ENCODE results near the gene MKRN2. TPM values are rescaled to one million over a fixed set of nuclear protein-coding genes. Genes with fewer than 3 reads are reported as not detected.

MKRN2 gene
- polyA plus RNA-seq, 3 donors: 18.2 to 30.9 (median 29.6) TPM

DNA sequence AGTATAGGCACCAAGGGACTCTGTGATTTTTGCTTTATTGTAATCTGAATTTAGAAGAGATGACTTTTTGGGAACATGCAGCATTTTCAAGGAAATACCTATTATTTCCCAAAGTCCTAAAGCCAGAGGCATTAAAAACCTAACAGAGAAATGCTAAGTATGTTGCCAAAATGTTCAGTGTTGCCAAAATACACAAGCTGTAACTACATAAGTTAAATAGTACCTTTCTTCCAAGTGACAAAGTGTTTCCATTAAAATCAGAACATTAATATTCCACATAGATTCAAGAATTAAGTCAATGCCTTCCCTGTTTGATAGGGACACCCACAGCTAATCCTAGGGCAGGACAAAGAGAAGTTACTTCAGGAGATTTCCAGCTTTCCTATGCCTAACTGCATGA, 42.0 kb downstream of the MKRN2 start:
- no peaks in the 10 kb centered on the region for H3K4me1 Mint-ChIP-seq
- peaks cover 15% of the 10 kb centered on the region for H3K79me2 ChIP-seq (ENCODE audit: insufficient read depth, low read length)
- no peaks in the 10 kb centered on the region for H3K4me1 ChIP-seq (ENCODE audit: control insufficient read depth in 1 of 2, insufficient read depth in 2 of 2, low read length in 2 of 2)
- H3K27ac Mint-ChIP-seq: peak overlapping the region in 1 of 7 donors; percentile 35
- intact Hi-C loops (cut with micrococcal nuclease): no loop called here
- H3K9ac ChIP-seq (ENCODE audit: insufficient read depth, low read length, poor library complexity, severe bottlenecking): no peak overlapping the region
- no peaks in the 10 kb centered on the region for H3K9me3 ChIP-seq (replicated peaks in 1 of 2; ENCODE audit: control insufficient read depth in 1 of 2, insufficient read depth in 1 of 2, low read length in 2 of 2)
- DNase-seq: no peak
- H4K20me1 ChIP-seq (ENCODE audit: insufficient read depth, low read length): peaks cover 75% of the 10 kb centered on the region
- H3K4me2 ChIP-seq (replicated peaks; ENCODE audit: extremely low read depth, low read length, poor library complexity, severe bottlenecking): no peak overlapping the region
- peaks cover 96 to 100% of the 10 kb centered on the region in 2 donors for H3K36me3 ChIP-seq (replicated peaks in 1 of 2; ENCODE audit: control insufficient read depth in 1 of 2, insufficient read depth in 2 of 2, low read length in 2 of 2)
- TF ChIP-seq, protein P1, sequence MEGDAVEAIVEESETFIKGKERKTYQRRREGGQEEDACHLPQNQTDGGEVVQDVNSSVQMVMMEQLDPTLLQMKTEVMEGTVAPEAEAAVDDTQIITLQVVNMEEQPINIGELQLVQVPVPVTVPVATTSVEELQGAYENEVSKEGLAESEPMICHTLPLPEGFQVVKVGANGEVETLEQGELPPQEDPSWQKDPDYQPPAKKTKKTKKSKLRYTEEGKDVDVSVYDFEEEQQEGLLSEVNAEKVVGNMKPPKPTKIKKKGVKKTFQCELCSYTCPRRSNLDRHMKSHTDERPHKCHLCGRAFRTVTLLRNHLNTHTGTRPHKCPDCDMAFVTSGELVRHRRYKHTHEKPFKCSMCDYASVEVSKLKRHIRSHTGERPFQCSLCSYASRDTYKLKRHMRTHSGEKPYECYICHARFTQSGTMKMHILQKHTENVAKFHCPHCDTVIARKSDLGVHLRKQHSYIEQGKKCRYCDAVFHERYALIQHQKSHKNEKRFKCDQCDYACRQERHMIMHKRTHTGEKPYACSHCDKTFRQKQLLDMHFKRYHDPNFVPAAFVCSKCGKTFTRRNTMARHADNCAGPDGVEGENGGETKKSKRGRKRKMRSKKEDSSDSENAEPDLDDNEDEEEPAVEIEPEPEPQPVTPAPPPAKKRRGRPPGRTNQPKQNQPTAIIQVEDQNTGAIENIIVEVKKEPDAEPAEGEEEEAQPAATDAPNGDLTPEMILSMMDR (IDR thresholded peaks at IDR 0.05): no peak
- no peaks in the 10 kb centered on the region for H3K27me3 ChIP-seq (ENCODE audit: control insufficient read depth in 2 of 2, insufficient read depth in 2 of 2, low read length in 2 of 2)
- H3K9me3 Mint-ChIP-seq: no peaks in the 10 kb centered on the region
- no peaks in the 10 kb centered on the region for H3K27me3 Mint-ChIP-seq (ENCODE audit: low read depth in 3 of 3)
- H3K4me3 ChIP-seq (replicated peaks in 1 of 3; ENCODE audit: low read depth in 2 of 3, low read length in 3 of 3): no peak overlapping the region
- peaks cover 81 to 89% of the 10 kb centered on the region in 2 donors for H3K36me3 Mint-ChIP-seq
- peak overlapping the region in 1 of 2 donors; percentile 37 for H3K27ac ChIP-seq (ENCODE audit: low read depth in 1 of 2, low read length in 2 of 2)
- H2AFZ ChIP-seq (ENCODE audit: insufficient read depth, low read depth, low read length, poor library complexity, severe bottlenecking): no peak overlapping the region
- H3K4me3 Mint-ChIP-seq: no peak overlapping the region

DNA sequence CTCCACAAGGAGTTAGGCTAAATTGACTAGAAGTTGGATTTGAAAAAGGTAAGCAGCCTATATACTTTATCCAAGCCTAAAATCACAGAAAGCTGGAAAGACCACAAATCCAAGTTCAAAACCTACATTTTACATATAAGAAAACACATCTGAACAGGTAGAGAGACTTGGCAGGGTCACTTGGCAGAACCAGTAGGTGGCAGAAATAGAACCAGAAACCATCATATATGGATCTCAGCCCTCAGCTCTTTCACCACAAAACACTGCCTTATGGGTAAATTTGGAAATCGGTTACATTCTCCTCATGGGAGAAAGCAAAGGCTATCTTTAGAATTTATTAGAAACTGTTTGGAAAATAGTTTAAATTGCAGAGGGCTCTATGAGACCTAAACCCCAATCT, 44.2 kb downstream of the MKRN2 start:
- WGBS (ENCODE audit: insufficient coverage): no CpG with 5 or more reads among the region's 1 CpG

More for the DNA sequence above, 44.2 kb downstream of the MKRN2 start:
- H2AFZ ChIP-seq (ENCODE audit: insufficient read depth, low read depth, low read length, poor library complexity, severe bottlenecking): no peak overlapping the region
- peaks cover 79% of the 10 kb centered on the region for H4K20me1 ChIP-seq (ENCODE audit: insufficient read depth, low read length)
- H3K4me3 ChIP-seq (replicated peaks in 1 of 3; ENCODE audit: low read depth in 2 of 3, low read length in 3 of 3): no peak overlapping the region
- Mint-ChIP-seq H3K27me3 (ENCODE audit: low read depth in 3 of 3) (no peaks in the 10 kb centered on the region), H3K9me3 (no peaks in the 10 kb centered on the region), H3K27ac (no peak overlapping the region), H3K4me1 (no peaks in the 10 kb centered on the region), H3K4me3 (no peak overlapping the region), H3K36me3 (peaks cover 80 to 86% of the 10 kb centered on the region in 2 donors)
- intact Hi-C loops (cut with micrococcal nuclease): no loop called here
- H3K79me2 ChIP-seq (ENCODE audit: insufficient read depth, low read length): peaks cover 17% of the 10 kb centered on the region
- TF ChIP-seq, protein P1 (IDR thresholded peaks at IDR 0.05): no peak
- no peak overlapping the region for H3K4me2 ChIP-seq (replicated peaks; ENCODE audit: extremely low read depth, low read length, poor library complexity, severe bottlenecking)
- no peaks in the 10 kb centered on the region for H3K9me3 ChIP-seq (replicated peaks in 1 of 2; ENCODE audit: control insufficient read depth in 1 of 2, insufficient read depth in 1 of 2, low read length in 2 of 2)
- H3K9ac ChIP-seq (ENCODE audit: insufficient read depth, low read length, poor library complexity, severe bottlenecking): no peak overlapping the region
- peaks cover 95 to 100% of the 10 kb centered on the region in 2 donors for H3K36me3 ChIP-seq (replicated peaks in 1 of 2; ENCODE audit: control insufficient read depth in 1 of 2, insufficient read depth in 2 of 2, low read length in 2 of 2)
- no peak for DNase-seq
- no peak overlapping the region for H3K27ac ChIP-seq (ENCODE audit: low read depth in 1 of 2, low read length in 2 of 2)
- H3K27me3 ChIP-seq (ENCODE audit: control insufficient read depth in 2 of 2, insufficient read depth in 2 of 2, low read length in 2 of 2): no peaks in the 10 kb centered on the region
- H3K4me1 ChIP-seq (ENCODE audit: control insufficient read depth in 1 of 2, insufficient read depth in 2 of 2, low read length in 2 of 2): no peaks in the 10 kb centered on the region
